HepG2 (cell line): Measurements from ENCODE around the gene ARMH2. TPM values are rescaled to one million over a fixed set of nuclear protein-coding genes. Genes with fewer than 3 reads are reported as not detected.

Source experiments
- ATAC-seq: fragments of 200-7000 bp; cut with Tn5 transposase; 3 replicates; pipeline ENCODE4 v1.9.1; 2020; ENCODE audit warnings: mild to moderate bottlenecking, moderate library complexity
- BruUV-seq: library from RNA; stranded (reverse); fragments of 400-500 nt; replicated peaks from 2 replicates; lab custom pipeline; 2021; lab: Mats Ljungman, UMichigan
- CTCF ChIA-PET: fragments of 300-600 bp; formaldehyde crosslinking; extraction: SDS; loops from one replicate; lab custom pipeline; 2021; ENCODE audit warnings: low total read pairs, inconsistent platforms, low intra/inter-chr PET ratio; lab: Yijun Ruan, JAX
- POLR2A ChIA-PET: fragments of 350-600 bp; sonication (Branson Sonifier 250); formaldehyde crosslinking; loops from one replicate; lab custom pipeline; 2020; ENCODE audit warnings: antibody characterized with exemption, inconsistent platforms; lab: Yijun Ruan, JAX
- DNase-seq: peaks from one replicate; pipeline ENCODE4 v3.0.0-alpha.2; 2015; ENCODE audit warnings: low spot score
- FAIRE-seq: peaks from 3 replicates; lab custom pipeline; 2011; peaks lifted over from hg19 to GRCh38; lab: Jason Lieb, UNC
- H2AFZ ChIP-seq: one replicate; pipeline ENCODE4 v1.6.1; 2011; ENCODE audit warnings: low read length, inconsistent platforms
- H3K27ac ChIP-seq: fragments of 300-600 bp; 3 replicates; pipeline ENCODE4 v1.8.0; 2011; ENCODE audit warnings: mixed run types, mild to moderate bottlenecking, mixed read lengths, low read length, inconsistent platforms; ENCODE audit not compliant: insufficient read depth; ENCODE audit errors: extremely low read length
- H3K27me3 ChIP-seq, 2 experiments: fragments of 200-600 bp in 1 of 2; 2 replicates in 1 of 2; 3 replicates in 1 of 2; pipeline versions ENCODE4 v1.6.0 to v1.8.0; 2011; ENCODE audit warnings: low read length in 2 of 2, mild to moderate bottlenecking in 2 of 2, moderate library complexity in 2 of 2, inconsistent platforms in 1 of 2; ENCODE audit not compliant: insufficient read depth in 2 of 2, control insufficient read depth in 1 of 2
- H3K36me3 ChIP-seq, 2 experiments: fragments of 200-600 bp in 1 of 2; replicated peaks in 1 of 2; 2 replicates in 1 of 2; 3 replicates in 1 of 2; pipeline versions ENCODE4 v1.5.1 to v1.8.0; 2011; ENCODE audit warnings: low read length in 2 of 2, inconsistent platforms in 1 of 2; ENCODE audit not compliant: insufficient read depth in 2 of 2, control insufficient read depth in 1 of 2
- H3K4me1 ChIP-seq: 2 replicates; pipeline ENCODE4 v1.5.1; 2012; ENCODE audit warnings: low read length, inconsistent platforms; ENCODE audit not compliant: insufficient read depth
- H3K4me2 ChIP-seq: 2 replicates; pipeline ENCODE4 v1.6.0; 2011; ENCODE audit warnings: low read depth, low read length, inconsistent platforms
- H3K4me3 ChIP-seq, 3 experiments: fragments of 200-600 bp in 1 of 3; sonication (generic), shearing (Covaris generic) in 1 of 3; replicated peaks in 1 of 3; 2 replicates each; pipeline ENCODE4 v1.5.1; 2011 to 2016; ENCODE audit warnings: low read length in 3 of 3, inconsistent platforms in 2 of 3, low read depth in 2 of 3, mild to moderate bottlenecking in 2 of 3, control low read depth in 1 of 3, mixed read lengths in 1 of 3; ENCODE audit not compliant: insufficient read depth in 1 of 3
- H3K79me2 ChIP-seq: one replicate; pipeline ENCODE4 v1.6.1; 2011; ENCODE audit warnings: low read length, inconsistent platforms; ENCODE audit not compliant: insufficient read depth
- H3K9ac ChIP-seq: 2 replicates; pipeline ENCODE4 v1.6.0; 2011; ENCODE audit warnings: mild to moderate bottlenecking, low read depth, low read length, inconsistent platforms; ENCODE audit not compliant: insufficient read depth
- H3K9me3 ChIP-seq: 2 replicates; pipeline ENCODE4 v1.5.1; 2012; ENCODE audit warnings: mild to moderate bottlenecking, low read length
- H4K20me1 ChIP-seq: 2 replicates; pipeline ENCODE4 v1.6.0; 2011; ENCODE audit warnings: inconsistent platforms, mild to moderate bottlenecking, low read length, moderate library complexity; ENCODE audit not compliant: insufficient read depth
- MED1 ChIP-seq: sonication (generic); formaldehyde crosslinking; IDR thresholded peaks from 2 replicates; pipeline ENCODE4 v1.4.0; 2020; ENCODE audit warnings: missing genetic modification reagents
- NKX3-1 ChIP-seq: sonication (generic); formaldehyde crosslinking; IDR thresholded peaks from 2 replicates; pipeline ENCODE4 v1.5.0; 2020; ENCODE audit warnings: missing genetic modification reagents
- RNF2 ChIP-seq: fragments of 450-650 bp; conservative IDR thresholded peaks from 2 replicates; pipeline ENCODE4 v1.6.1; 2016; ENCODE audit warnings: low read depth
- SIX4 ChIP-seq: sonication (generic); formaldehyde crosslinking; IDR thresholded peaks from 2 replicates; pipeline ENCODE4 v1.4.0; 2020; ENCODE audit warnings: missing genetic modification reagents
- ZNF230 ChIP-seq: sonication (generic); formaldehyde crosslinking; IDR thresholded peaks from 2 replicates; pipeline ENCODE4 v1.4.0; 2020; ENCODE audit warnings: mild to moderate bottlenecking, missing genetic modification reagents
- ZNF510 ChIP-seq: sonication (generic); formaldehyde crosslinking; IDR thresholded peaks from 2 replicates; pipeline ENCODE4 v1.4.0; 2020; ENCODE audit warnings: low read depth, mild to moderate bottlenecking, missing genetic modification reagents
- ZNF703 ChIP-seq: sonication (generic); formaldehyde crosslinking; IDR thresholded peaks from 2 replicates; pipeline ENCODE4 v1.5.1; 2020; ENCODE audit warnings: missing genetic modification reagents, mild to moderate bottlenecking, moderate library complexity, borderline replicate concordance
- ZNF777 ChIP-seq: sonication (generic); formaldehyde crosslinking; IDR thresholded peaks from 2 replicates; pipeline ENCODE4 v1.4.0; 2020; ENCODE audit warnings: missing genetic modification reagents
- ZSCAN20 ChIP-seq: sonication (generic); formaldehyde crosslinking; IDR thresholded peaks from 2 replicates; pipeline ENCODE4 v1.4.0; 2020; ENCODE audit warnings: missing genetic modification reagents, mild to moderate bottlenecking, borderline replicate concordance
- WGBS: methylation state at CpG from one replicate; pipeline ENCODE4 v1.1.6; 2017; ENCODE audit warnings: low lambda C conversion rate; 5-methylcytosine and 5-hydroxymethylcytosine counted together
- in situ Hi-C: cut with HindIII; loops from 2 replicates; pipeline ENCODE4 v1.10.0; 2017; ENCODE audit warnings: low pct_unique_long_range_greater_than_20kb; ENCODE audit not compliant: extremely low pct_ligation_motif_present
- intact Hi-C: fragments of 100-400 bp; cut with micrococcal nuclease; formaldehyde crosslinking; loops from one replicate; pipeline ENCODE4 v1.10.0; 2022; ENCODE audit not compliant: unreplicated experiment
- polyA plus RNA-seq, 8 experiments: library from polyadenylated mRNA; depleted of rRNA in 3 of 8; stranded (reverse) in 7 of 8; unstranded in 1 of 8; fragments of >200 nt; fragmentation: Illumina TruSeq in 4 of 8; extraction: Trizol in 4 of 8; gene quantifications; 2 replicates each; pipeline versions ENCODE4 v1.2.1 to v1.2.3, GENCODE V29; 2011 to 2016; ENCODE audit warnings: low read depth in 4 of 8, missing spikeins in 1 of 8, mixed read lengths in 1 of 8; ENCODE audit not compliant: insufficient read depth in 1 of 8
- total RNA-seq, 5 experiments: library from RNA; depleted of rRNA; stranded (reverse); fragments of >200 nt; fragmentation: Illumina TruSeq; extraction: Trizol; gene quantifications; 2 replicates each; pipeline ENCODE4 v1.2.3, GENCODE V29; 2016; ENCODE audit warnings: low read depth in 1 of 5
- TF ChIP-seq, protein P1 (sequence below): sonication (generic); formaldehyde crosslinking; IDR thresholded peaks from 2 replicates; pipeline ENCODE4 v1.8.0; 2022; ENCODE audit warnings: missing genetic modification reagents, mild to moderate bottlenecking, borderline replicate concordance
- TF ChIP-seq, protein P2 (sequence below): sonication (generic); formaldehyde crosslinking; IDR thresholded peaks from 2 replicates; pipeline ENCODE4 v1.8.0; 2023; ENCODE audit warnings: mild to moderate bottlenecking, missing genetic modification reagents
- TF ChIP-seq, protein P3 (sequence below): sonication (generic); formaldehyde crosslinking; IDR thresholded peaks from 2 replicates; pipeline ENCODE4 v1.9.0; 2022; ENCODE audit warnings: low read depth, missing genetic modification reagents
- TF ChIP-seq, protein P4 (sequence below): sonication (generic); formaldehyde crosslinking; IDR thresholded peaks from 2 replicates; pipeline ENCODE4 v1.4.0; 2020; ENCODE audit warnings: missing genetic modification reagents
- TF ChIP-seq, protein P5 (sequence below): sonication (generic); formaldehyde crosslinking; IDR thresholded peaks from 2 replicates; pipeline ENCODE4 v1.5.0; 2020; ENCODE audit warnings: mild to moderate bottlenecking, missing genetic modification reagents
- TF ChIP-seq, protein P6 (sequence below): sonication (generic); formaldehyde crosslinking; IDR thresholded peaks from 2 replicates; pipeline ENCODE4 v1.4.0; 2020; ENCODE audit warnings: missing genetic modification reagents

Gene ARMH2
- total and polyA plus RNA-seq, 2 of the 13 experiments (the other 11 are each of a cell fraction or from before 2014, with no cell fraction given) = not detected

DNA sequence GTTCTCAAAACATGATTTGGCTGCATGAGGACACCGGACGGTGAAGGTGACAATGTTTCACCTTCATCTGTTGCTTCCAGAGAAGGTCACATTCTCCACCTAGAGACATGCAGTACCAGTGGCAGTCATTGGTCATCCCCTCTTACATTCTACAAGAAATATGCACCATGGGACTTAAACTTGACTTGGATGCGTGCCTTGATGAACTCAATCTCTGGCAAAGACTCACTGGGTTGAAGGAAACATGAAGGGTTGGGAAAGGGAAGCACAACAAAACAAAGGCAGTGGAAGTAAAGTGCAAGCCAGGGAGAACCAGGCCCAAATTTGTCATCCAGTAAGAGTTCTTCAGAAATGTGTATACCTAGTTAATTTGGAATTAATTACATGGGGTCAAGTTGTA, 39.4 kb upstream of the ARMH2 start:
- peaks cover 2% of the 10 kb centered on the region; the same call in 1 of the 2 replicates for H3K4me1 ChIP-seq
- ATAC-seq (no peak), FAIRE-seq (no peak), DNase-seq (no peak)
- no peak overlapping the region for H3K27ac ChIP-seq
- ChIA-PET CTCF (no interaction called here), POLR2A (no interaction called here)
- H3K79me2 ChIP-seq = no peaks in the 10 kb centered on the region
- no peak overlapping the region for H3K4me2 ChIP-seq
- no peaks in the 10 kb centered on the region for H4K20me1 ChIP-seq
- TF ChIP-seq MED1 (CRISPR knock-in tag) (no peak), RNF2 (no peak), ZNF703 (CRISPR knock-in tag) (no peak), SIX4 (CRISPR knock-in tag) (no peak), ZNF510 (CRISPR knock-in tag) (no peak), ZNF777 (CRISPR knock-in tag) (no peak), ZSCAN20 (CRISPR knock-in tag) (no peak), NKX3-1 (CRISPR knock-in tag) (no peak), ZNF230 (CRISPR knock-in tag) (no peak)
- TF ChIP-seq, protein P1, sequence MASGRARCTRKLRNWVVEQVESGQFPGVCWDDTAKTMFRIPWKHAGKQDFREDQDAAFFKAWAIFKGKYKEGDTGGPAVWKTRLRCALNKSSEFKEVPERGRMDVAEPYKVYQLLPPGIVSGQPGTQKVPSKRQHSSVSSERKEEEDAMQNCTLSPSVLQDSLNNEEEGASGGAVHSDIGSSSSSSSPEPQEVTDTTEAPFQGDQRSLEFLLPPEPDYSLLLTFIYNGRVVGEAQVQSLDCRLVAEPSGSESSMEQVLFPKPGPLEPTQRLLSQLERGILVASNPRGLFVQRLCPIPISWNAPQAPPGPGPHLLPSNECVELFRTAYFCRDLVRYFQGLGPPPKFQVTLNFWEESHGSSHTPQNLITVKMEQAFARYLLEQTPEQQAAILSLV (CRISPR knock-in tag) = no peak
- TF ChIP-seq, protein P2, sequence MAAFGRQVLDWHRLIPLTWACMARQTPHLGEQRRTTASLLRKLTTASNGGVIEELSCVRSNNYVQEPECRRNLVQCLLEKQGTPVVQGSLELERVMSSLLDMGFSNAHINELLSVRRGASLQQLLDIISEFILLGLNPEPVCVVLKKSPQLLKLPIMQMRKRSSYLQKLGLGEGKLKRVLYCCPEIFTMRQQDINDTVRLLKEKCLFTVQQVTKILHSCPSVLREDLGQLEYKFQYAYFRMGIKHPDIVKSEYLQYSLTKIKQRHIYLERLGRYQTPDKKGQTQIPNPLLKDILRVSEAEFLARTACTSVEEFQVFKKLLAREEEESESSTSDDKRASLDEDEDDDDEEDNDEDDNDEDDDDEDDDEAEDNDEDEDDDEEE (CRISPR knock-in tag) = no peak
- TF ChIP-seq, protein P3, sequence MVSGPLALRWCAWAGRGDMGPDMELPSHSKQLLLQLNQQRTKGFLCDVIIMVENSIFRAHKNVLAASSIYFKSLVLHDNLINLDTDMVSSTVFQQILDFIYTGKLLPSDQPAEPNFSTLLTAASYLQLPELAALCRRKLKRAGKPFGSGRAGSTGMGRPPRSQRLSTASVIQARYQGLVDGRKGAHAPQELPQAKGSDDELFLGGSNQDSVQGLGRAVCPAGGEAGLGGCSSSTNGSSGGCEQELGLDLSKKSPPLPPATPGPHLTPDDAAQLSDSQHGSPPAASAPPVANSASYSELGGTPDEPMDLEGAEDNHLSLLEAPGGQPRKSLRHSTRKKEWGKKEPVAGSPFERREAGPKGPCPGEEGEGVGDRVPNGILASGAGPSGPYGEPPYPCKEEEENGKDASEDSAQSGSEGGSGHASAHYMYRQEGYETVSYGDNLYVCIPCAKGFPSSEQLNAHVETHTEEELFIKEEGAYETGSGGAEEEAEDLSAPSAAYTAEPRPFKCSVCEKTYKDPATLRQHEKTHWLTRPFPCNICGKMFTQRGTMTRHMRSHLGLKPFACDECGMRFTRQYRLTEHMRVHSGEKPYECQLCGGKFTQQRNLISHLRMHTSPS (CRISPR knock-in tag) = no peak
- TF ChIP-seq, protein P4, sequence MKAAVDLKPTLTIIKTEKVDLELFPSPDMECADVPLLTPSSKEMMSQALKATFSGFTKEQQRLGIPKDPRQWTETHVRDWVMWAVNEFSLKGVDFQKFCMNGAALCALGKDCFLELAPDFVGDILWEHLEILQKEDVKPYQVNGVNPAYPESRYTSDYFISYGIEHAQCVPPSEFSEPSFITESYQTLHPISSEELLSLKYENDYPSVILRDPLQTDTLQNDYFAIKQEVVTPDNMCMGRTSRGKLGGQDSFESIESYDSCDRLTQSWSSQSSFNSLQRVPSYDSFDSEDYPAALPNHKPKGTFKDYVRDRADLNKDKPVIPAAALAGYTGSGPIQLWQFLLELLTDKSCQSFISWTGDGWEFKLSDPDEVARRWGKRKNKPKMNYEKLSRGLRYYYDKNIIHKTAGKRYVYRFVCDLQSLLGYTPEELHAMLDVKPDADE = no peak
- TF ChIP-seq, protein P5, sequence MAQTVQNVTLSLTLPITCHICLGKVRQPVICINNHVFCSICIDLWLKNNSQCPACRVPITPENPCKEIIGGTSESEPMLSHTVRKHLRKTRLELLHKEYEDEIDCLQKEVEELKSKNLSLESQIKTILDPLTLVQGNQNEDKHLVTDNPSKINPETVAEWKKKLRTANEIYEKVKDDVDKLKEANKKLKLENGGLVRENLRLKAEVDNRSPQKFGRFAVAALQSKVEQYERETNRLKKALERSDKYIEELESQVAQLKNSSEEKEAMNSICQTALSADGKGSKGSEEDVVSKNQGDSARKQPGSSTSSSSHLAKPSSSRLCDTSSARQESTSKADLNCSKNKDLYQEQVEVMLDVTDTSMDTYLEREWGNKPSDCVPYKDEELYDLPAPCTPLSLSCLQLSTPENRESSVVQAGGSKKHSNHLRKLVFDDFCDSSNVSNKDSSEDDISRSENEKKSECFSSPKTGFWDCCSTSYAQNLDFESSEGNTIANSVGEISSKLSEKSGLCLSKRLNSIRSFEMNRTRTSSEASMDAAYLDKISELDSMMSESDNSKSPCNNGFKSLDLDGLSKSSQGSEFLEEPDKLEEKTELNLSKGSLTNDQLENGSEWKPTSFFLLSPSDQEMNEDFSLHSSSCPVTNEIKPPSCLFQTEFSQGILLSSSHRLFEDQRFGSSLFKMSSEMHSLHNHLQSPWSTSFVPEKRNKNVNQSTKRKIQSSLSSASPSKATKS (CRISPR knock-in tag) = no peak
- TF ChIP-seq, protein P6, sequence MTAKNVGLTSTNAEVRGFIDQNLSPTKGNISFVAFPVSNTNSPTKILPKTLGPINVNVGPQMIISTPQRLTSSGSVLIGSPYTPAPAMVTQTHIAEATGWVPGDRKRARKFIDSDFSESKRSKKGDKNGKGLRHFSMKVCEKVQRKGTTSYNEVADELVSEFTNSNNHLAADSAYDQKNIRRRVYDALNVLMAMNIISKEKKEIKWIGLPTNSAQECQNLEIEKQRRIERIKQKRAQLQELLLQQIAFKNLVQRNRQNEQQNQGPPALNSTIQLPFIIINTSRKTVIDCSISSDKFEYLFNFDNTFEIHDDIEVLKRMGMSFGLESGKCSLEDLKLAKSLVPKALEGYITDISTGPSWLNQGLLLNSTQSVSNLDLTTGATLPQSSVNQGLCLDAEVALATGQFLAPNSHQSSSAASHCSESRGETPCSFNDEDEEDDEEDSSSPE (CRISPR knock-in tag) = no peak
- H3K9me3 ChIP-seq = no peaks in the 10 kb centered on the region
- no peaks in the 10 kb centered on the region for H3K36me3 ChIP-seq
- no peak overlapping the region for H3K4me3 ChIP-seq
- in situ Hi-C loops = no loop called here
- BruUV-seq = no TSS peak
- H2AFZ ChIP-seq = no peak overlapping the region
- intact Hi-C loops = no loop called here
- no peak overlapping the region for H3K9ac ChIP-seq
- peaks cover 0 to 18% of the 10 kb centered on the region in 2 experiments; a peak in 2 of 5 replicates for H3K27me3 ChIP-seq
- WGBS = 88% methylated on average over 3 of the region's 3 CpGs
